Mesenchymal stem cell (in vitro differentiated cells and primary cell): ENCODE measurements around the gene TRAM2.

Experiments
- DNase-seq: peaks from one replicate; pipeline ENCODE4 v3.0.0-alpha.2; 2013
- H2AFZ ChIP-seq: one replicate; pipeline ENCODE4 v1.6.1; 2013; ENCODE audit warnings: low read depth, mild to moderate bottlenecking, control low read depth, inconsistent platforms, low read length, moderate library complexity
- H2AK5ac ChIP-seq: 2 replicates; pipeline ENCODE4 v1.6.1; 2013; ENCODE audit warnings: low read length, moderate library complexity, mild to moderate bottlenecking, inconsistent platforms; ENCODE audit not compliant: severe bottlenecking
- H2BK120ac ChIP-seq: one replicate; pipeline ENCODE4 v1.6.1; 2013; ENCODE audit warnings: low read depth, mild to moderate bottlenecking, inconsistent platforms, low read length, moderate library complexity
- H2BK12ac ChIP-seq, 2 experiments: one replicate each; pipeline ENCODE4 v1.6.1; 2013; ENCODE audit warnings: inconsistent platforms in 2 of 2, low read length in 2 of 2, mild to moderate bottlenecking in 2 of 2, moderate library complexity in 2 of 2, control low read depth in 1 of 2
- H2BK15ac ChIP-seq: one replicate; pipeline ENCODE4 v1.6.1; 2013; ENCODE audit warnings: mild to moderate bottlenecking, low read depth, inconsistent platforms; ENCODE audit not compliant: poor library complexity, severe bottlenecking
- H2BK5ac ChIP-seq: 2 replicates; pipeline ENCODE4 v1.6.1; 2013; ENCODE audit warnings: low read depth, mild to moderate bottlenecking, low read length, control low read depth, inconsistent platforms; ENCODE audit not compliant: poor library complexity, severe bottlenecking
- H3K14ac ChIP-seq, 2 experiments: one replicate each; pipeline ENCODE4 v1.6.1; 2013; ENCODE audit warnings: inconsistent platforms in 2 of 2, low read length in 2 of 2, control low read depth in 1 of 2, mild to moderate bottlenecking in 1 of 2, moderate library complexity in 1 of 2
- H3K18ac ChIP-seq, 2 experiments: one replicate each; pipeline ENCODE4 v1.6.1; 2013; ENCODE audit warnings: inconsistent platforms in 2 of 2, low read length in 2 of 2, control low read depth in 1 of 2, low read depth in 1 of 2, mild to moderate bottlenecking in 1 of 2
- H3K23ac ChIP-seq, 2 experiments: one replicate each; pipeline ENCODE4 v1.6.1; 2013; ENCODE audit warnings: inconsistent platforms in 2 of 2, low read length in 2 of 2, mild to moderate bottlenecking in 2 of 2, moderate library complexity in 2 of 2, control low read depth in 1 of 2
- H3K27ac ChIP-seq: 2 replicates; pipeline ENCODE4 v1.5.1; 2013; ENCODE audit warnings: mild to moderate bottlenecking, moderate library complexity, low read length, control low read depth, inconsistent platforms; ENCODE audit not compliant: poor library complexity, severe bottlenecking
- H3K27me3 ChIP-seq, 2 experiments: 2 replicates each; pipeline versions ENCODE4 v1.6.1 to v1.7.0; 2013; ENCODE audit warnings: low read length in 2 of 2, mild to moderate bottlenecking in 2 of 2, moderate library complexity in 2 of 2, control low read depth in 1 of 2, inconsistent platforms in 1 of 2; ENCODE audit not compliant: control insufficient read depth in 1 of 2, insufficient read depth in 1 of 2
- H3K36me3 ChIP-seq, 2 experiments: 2 replicates each; pipeline versions ENCODE4 v1.6.1 to v1.7.0; 2013; ENCODE audit warnings: low read length in 2 of 2, control low read depth in 1 of 2, inconsistent platforms in 1 of 2, low read depth in 1 of 2, mild to moderate bottlenecking in 1 of 2; ENCODE audit not compliant: insufficient read depth in 2 of 2, control insufficient read depth in 1 of 2
- H3K4ac ChIP-seq, 2 experiments: one replicate each; pipeline ENCODE4 v1.6.1; 2013; ENCODE audit warnings: inconsistent platforms in 2 of 2, low read length in 2 of 2, mild to moderate bottlenecking in 2 of 2, moderate library complexity in 2 of 2, control low read depth in 1 of 2, low read depth in 1 of 2
- H3K4me1 ChIP-seq: 2 replicates; pipeline ENCODE4 v1.6.1; 2013; ENCODE audit warnings: low read depth, low read length, control low read depth; ENCODE audit not compliant: control insufficient read depth, insufficient read depth
- H3K4me2 ChIP-seq: 2 replicates; pipeline ENCODE4 v1.6.1; 2013; ENCODE audit warnings: low read length, mild to moderate bottlenecking, inconsistent platforms; ENCODE audit not compliant: poor library complexity, severe bottlenecking
- H3K4me3 ChIP-seq, 2 experiments: 2 replicates each; pipeline versions ENCODE4 v1.5.1 to v1.7.0; 2013; ENCODE audit warnings: low read length in 2 of 2, mild to moderate bottlenecking in 2 of 2, control low read depth in 1 of 2, low read depth in 1 of 2; ENCODE audit not compliant: insufficient read depth in 1 of 2
- H3K79me1 ChIP-seq: replicated peaks from 2 replicates; pipeline ENCODE4 v1.6.1; 2013; ENCODE audit warnings: mild to moderate bottlenecking, control low read depth, low read length, inconsistent platforms; ENCODE audit not compliant: poor library complexity, severe bottlenecking
- H3K9ac ChIP-seq: 2 replicates; pipeline ENCODE4 v1.7.0; 2013; ENCODE audit warnings: mild to moderate bottlenecking, low read length, moderate library complexity
- H3K9me3 ChIP-seq: 2 replicates; pipeline ENCODE4 v1.7.0; 2013; ENCODE audit warnings: mild to moderate bottlenecking, low read length; ENCODE audit not compliant: control insufficient read depth
- H4K8ac ChIP-seq: one replicate; pipeline ENCODE4 v1.6.1; 2013; ENCODE audit warnings: inconsistent platforms, mild to moderate bottlenecking, low read length, moderate library complexity
- H4K91ac ChIP-seq: one replicate; pipeline ENCODE4 v1.6.1; 2013; ENCODE audit warnings: mild to moderate bottlenecking, low read length, inconsistent platforms
- WGBS: methylation state at CpG from one replicate; pipeline ENCODE4 v1.1.7; 2013; ENCODE audit warnings: mixed read lengths; 5-methylcytosine and 5-hydroxymethylcytosine counted together

TRAM2 gene

DNA sequence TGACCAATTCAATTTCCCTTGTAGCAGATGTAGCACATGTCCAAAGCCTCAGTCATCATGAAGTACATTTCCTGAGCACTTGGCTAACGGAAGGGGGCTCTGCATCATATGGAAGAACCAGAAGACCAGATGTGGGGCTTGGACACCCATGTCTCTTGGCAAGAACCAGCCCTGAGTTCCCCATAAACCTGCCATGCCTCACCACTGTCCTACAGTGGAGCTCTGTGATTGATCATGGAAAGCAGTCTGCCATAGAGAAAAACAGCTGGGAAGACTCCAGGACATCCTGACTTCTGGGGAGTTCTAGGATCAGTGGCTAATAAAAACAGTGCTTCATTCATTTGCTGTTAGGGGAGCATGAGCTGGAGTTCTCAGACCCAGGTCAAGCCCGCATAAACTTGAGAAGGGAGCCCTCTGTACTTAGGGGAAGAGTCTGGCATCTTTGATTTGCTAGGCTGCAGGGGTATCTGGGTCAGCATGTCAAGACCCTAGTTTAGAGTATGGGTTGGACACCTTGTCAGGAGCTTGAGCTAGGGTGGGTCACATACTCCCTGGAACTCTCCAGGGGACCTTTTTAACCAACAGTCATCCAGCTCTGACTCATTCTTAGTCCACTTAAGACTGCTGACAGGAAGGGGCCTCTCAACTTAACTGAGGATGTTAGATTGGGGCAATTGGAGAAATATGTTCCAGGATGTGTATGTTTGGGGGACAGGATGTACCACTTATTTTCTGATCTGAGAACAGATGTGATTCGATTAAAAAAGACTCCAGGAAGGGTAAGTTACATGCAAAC, 26.3 kb upstream of the TRAM2 start:
- DNase-seq, result peak; percentile 93
- H3K4me1 ChIP-seq, result peaks cover 9% of the 10 kb centered on the region
- WGBS, result 0% methylated on average over 2 of the region's 3 CpGs
- H2AK5ac ChIP-seq, result peak overlapping the region; percentile 65
- peak overlapping the region; percentile 77 for H4K91ac ChIP-seq
- H3K27ac ChIP-seq, result peak overlapping the region; percentile 52
- peak overlapping the region; percentile 88 for H2BK120ac ChIP-seq
- no peak overlapping the region for H3K23ac ChIP-seq
- peak overlapping the region; percentile 68 for H2BK5ac ChIP-seq
- no peak overlapping the region for H2BK15ac ChIP-seq
- H3K27me3 ChIP-seq, result no peaks in the 10 kb centered on the region
- peak overlapping the region; percentile 6 for H3K4me2 ChIP-seq
- peak overlapping the region; percentile 79 to 82 for H3K4ac ChIP-seq
- H3K36me3 ChIP-seq, result no peaks in the 10 kb centered on the region
- peak overlapping the region; percentile 96 for H4K8ac ChIP-seq
- H3K18ac ChIP-seq, result peak overlapping the region; percentile 89 to 99
- H3K14ac ChIP-seq, result no peak overlapping the region
- peak overlapping the region; percentile 96 to 97 for H2BK12ac ChIP-seq
- no peak overlapping the region for H2AFZ ChIP-seq
- H3K9me3 ChIP-seq, result no peaks in the 10 kb centered on the region
- H3K4me3 ChIP-seq, result no peak overlapping the region
- no peaks in the 10 kb centered on the region for H3K79me1 ChIP-seq
- H3K9ac ChIP-seq, result peak overlapping the region; percentile 55

DNA sequence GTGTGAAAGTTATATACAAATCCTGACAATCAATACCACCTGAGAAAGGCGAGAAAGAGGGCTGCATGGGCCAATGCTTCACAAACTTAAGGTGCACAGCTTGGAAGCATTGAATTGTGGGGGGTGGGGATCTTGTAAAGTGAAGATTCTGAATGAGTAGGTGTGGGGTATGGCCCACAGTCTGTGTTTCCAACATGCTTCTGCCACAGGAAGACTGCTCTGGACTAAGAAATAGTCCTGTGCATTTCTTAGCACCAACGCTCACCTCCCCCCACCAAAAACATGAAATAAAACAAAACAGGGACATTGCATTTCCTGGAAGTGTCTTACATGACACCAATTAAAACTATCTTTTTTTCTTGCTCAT, 21.9 kb upstream of the TRAM2 start:
- no peak overlapping the region for H2AK5ac ChIP-seq
- H3K36me3 ChIP-seq, result no peaks in the 10 kb centered on the region
- H2BK5ac ChIP-seq, result no peak overlapping the region
- H3K14ac ChIP-seq, result no peak overlapping the region
- WGBS, result 90% methylated on average over 2 of the region's 2 CpGs
- peaks cover 3% of the 10 kb centered on the region for H3K79me1 ChIP-seq
- DNase-seq, result no peak
- peak overlapping the region; percentile 52 for H4K91ac ChIP-seq
- H3K9ac ChIP-seq, result peak overlapping the region; percentile 88
- peak overlapping the region in 1 of 2 experiments; percentile 95 for H3K18ac ChIP-seq
- H3K4ac ChIP-seq, result peak overlapping the region; percentile 83 to 84
- no peak overlapping the region for H3K23ac ChIP-seq
- no peak overlapping the region for H2AFZ ChIP-seq
- no peak overlapping the region for H2BK15ac ChIP-seq
- no peaks in the 10 kb centered on the region for H3K27me3 ChIP-seq
- peak overlapping the region; percentile 91 for H4K8ac ChIP-seq
- H3K4me3 ChIP-seq, result no peak overlapping the region
- H3K27ac ChIP-seq, result peak overlapping the region; percentile 31
- H2BK120ac ChIP-seq, result peak overlapping the region; percentile 92
- H2BK12ac ChIP-seq, result peak overlapping the region; percentile 15 to 91
- H3K4me1 ChIP-seq, result peaks cover 26% of the 10 kb centered on the region
- no peak overlapping the region for H3K4me2 ChIP-seq
- H3K9me3 ChIP-seq, result no peaks in the 10 kb centered on the region

DNA sequence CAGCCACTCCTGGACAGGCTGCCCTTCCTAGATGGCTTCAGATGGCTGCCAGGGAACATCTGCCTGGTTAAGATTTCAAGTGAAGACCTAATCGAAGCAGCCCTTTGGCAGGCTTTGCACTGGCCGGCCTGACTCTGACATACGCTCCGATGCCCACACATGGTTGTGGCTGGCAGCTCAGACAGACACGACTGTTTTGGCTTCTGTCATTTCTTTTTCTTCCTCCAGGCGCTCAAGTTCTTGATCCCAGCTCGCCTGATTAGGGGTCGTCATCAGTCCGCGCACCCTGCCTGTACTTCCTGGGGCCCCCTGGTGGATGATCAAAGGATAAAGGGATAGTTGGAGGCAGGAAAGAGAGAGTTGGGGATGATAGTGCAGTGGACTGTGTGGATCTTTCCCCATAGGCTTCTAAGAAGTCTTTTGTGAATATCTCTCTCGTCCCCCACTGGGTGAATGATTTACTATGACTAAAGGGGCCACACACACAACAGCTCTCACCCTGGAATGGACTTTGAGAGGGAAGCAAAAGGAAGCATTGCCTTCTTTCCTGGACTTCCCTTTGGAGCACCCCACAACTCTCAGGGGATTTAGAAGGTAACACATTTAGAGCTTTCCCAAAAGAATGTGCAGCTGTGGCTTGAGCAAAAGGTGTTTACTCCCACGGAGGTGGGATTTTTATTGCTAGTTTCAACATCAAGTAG, 21.4 kb upstream of the TRAM2 start:
- Histone ChIP-seq H2BK5ac (no peak overlapping the region), H2AK5ac (peak overlapping the region; percentile 79), H3K23ac (no peak overlapping the region), H3K79me1 (peaks cover 3% of the 10 kb centered on the region), H3K9ac (peak overlapping the region; percentile 88), H3K27ac (peak overlapping the region; percentile 31), H3K4me3 (peak overlapping the region in 1 of 2 experiments; percentile 34), H3K9me3 (no peaks in the 10 kb centered on the region), H3K4me1 (peaks cover 25% of the 10 kb centered on the region), H3K4me2 (peak overlapping the region; percentile 19), H2BK12ac (peak overlapping the region; percentile 91 to 95), H4K8ac (peak overlapping the region; percentile 96), H3K14ac (peak overlapping the region in 1 of 2 experiments; percentile 49), H2BK120ac (peak overlapping the region; percentile 92), H3K18ac (peak overlapping the region; percentile 70 to 95), H2AFZ (peak overlapping the region; percentile 34), H3K4ac (peak overlapping the region; percentile 83 to 84), H2BK15ac (peak overlapping the region; percentile 77), H4K91ac (peak overlapping the region; percentile 95), H3K27me3 (no peaks in the 10 kb centered on the region), H3K36me3 (no peaks in the 10 kb centered on the region)
- DNase-seq, result peak; percentile 80
- WGBS, result 52% methylated on average over 8 of the region's 12 CpGs

DNA sequence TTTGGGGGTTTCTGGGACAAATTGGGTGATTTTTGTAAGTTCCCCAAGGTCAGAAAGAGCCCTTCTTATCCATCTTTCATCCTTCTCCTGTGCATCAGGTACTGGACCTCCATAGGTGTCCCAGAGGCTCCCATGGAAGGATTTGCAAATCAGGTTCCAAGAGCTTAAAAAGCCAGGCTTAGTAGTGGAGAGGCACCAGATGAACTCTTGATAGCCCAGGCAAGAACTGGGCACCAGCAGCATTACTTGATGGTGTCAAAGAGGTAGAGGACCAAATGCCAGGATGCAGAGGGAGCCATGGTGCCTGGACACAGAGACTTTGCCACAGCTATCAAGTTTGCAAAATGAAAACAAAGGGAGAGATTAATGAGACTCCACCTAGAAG, 20.9 kb upstream of the TRAM2 start:
- H2AFZ ChIP-seq, result peak overlapping the region; percentile 34
- H3K9me3 ChIP-seq, result no peaks in the 10 kb centered on the region
- H3K18ac ChIP-seq, result peak overlapping the region; percentile 70 to 95
- H2BK120ac ChIP-seq, result peak overlapping the region; percentile 92
- H3K79me1 ChIP-seq, result peaks cover 3% of the 10 kb centered on the region
- H3K4me2 ChIP-seq, result no peak overlapping the region
- peak overlapping the region; percentile 32 to 84 for H3K4ac ChIP-seq
- H3K27ac ChIP-seq, result no peak overlapping the region
- no peak overlapping the region for H3K14ac ChIP-seq
- no peak overlapping the region for H2BK5ac ChIP-seq
- peak overlapping the region; percentile 77 for H2BK15ac ChIP-seq
- H4K91ac ChIP-seq, result peak overlapping the region; percentile 95
- no peaks in the 10 kb centered on the region for H3K27me3 ChIP-seq
- peak overlapping the region; percentile 88 for H3K9ac ChIP-seq
- no peak for DNase-seq
- H4K8ac ChIP-seq, result peak overlapping the region; percentile 96
- no peaks in the 10 kb centered on the region for H3K36me3 ChIP-seq
- peak overlapping the region in 1 of 2 experiments; percentile 34 for H3K4me3 ChIP-seq
- H2BK12ac ChIP-seq, result peak overlapping the region; percentile 91 to 95
- H3K23ac ChIP-seq, result no peak overlapping the region
- peak overlapping the region; percentile 79 for H2AK5ac ChIP-seq
- peaks cover 22% of the 10 kb centered on the region for H3K4me1 ChIP-seq
